GM19395 (cell line): ENCODE results near the gene ALK.

Experiments
- ATAC-seq: cut with Tn5 transposase; IDR thresholded peaks from one replicate; pipeline ENCODE4 v1.9.1; 2021; ENCODE audit warnings: mild to moderate bottlenecking, moderate library complexity; ENCODE audit not compliant: unreplicated experiment

ALK gene

GRCh38 chr2:29426354-29426753 is 495.0 kb downstream of the ALK start:
- ATAC-seq = no peak

- no peak for ATAC-seq
Observed at GRCh38 chr2:29425866-29426265, 495.5 kb downstream of the ALK start.

- ATAC-seq = no peak
Observed at GRCh38 chr2:29423061-29423666, 498.2 kb downstream of the ALK start.

- ATAC-seq = no peak
Observed at GRCh38 chr2:29420999-29421782, 500.2 kb downstream of the ALK start.

- ATAC-seq = no peak
Observed at GRCh38 chr2:29420464-29420863, 500.9 kb downstream of the ALK start.

GRCh38 chr2:29417630-29418029 is 503.8 kb downstream of the ALK start:
- ATAC-seq = no peak

- no peak for ATAC-seq
Observed at GRCh38 chr2:29412197-29412925, 509.0 kb downstream of the ALK start.

- no peak for ATAC-seq
Observed at GRCh38 chr2:29405707-29406106, 515.7 kb downstream of the ALK start.

- no peak for ATAC-seq
Observed at GRCh38 chr2:29405266-29405665, 516.1 kb downstream of the ALK start.

- no peak for ATAC-seq
Observed at GRCh38 chr2:29401994-29402393, 519.4 kb downstream of the ALK start.

- ATAC-seq = no peak
Observed at GRCh38 chr2:29400930-29401653, 520.3 kb downstream of the ALK start.

- ATAC-seq = no peak
Observed at GRCh38 chr2:29398384-29399237, 522.8 kb downstream of the ALK start.

GRCh38 chr2:29397713-29398112 is 523.7 kb downstream of the ALK start:
- ATAC-seq = no peak

- ATAC-seq = no peak
Observed at GRCh38 chr2:29397039-29397438, 524.3 kb downstream of the ALK start.

- no peak for ATAC-seq
Observed at GRCh38 chr2:29394981-29395350, 526.4 kb downstream of the ALK start.

GRCh38 chr2:29394311-29394980 is 526.9 kb downstream of the ALK start:
- no peak for ATAC-seq

GRCh38 chr2:29393676-29394075 is 527.7 kb downstream of the ALK start:
- no peak for ATAC-seq

- no peak for ATAC-seq
Observed at GRCh38 chr2:29392774-29393173, 528.6 kb downstream of the ALK start.

GRCh38 chr2:29390136-29390535 is 531.2 kb downstream of the ALK start:
- no peak for ATAC-seq

- ATAC-seq = no peak
Observed at GRCh38 chr2:29389686-29390085, 531.7 kb downstream of the ALK start.
